Fibroblast of the aortic adventitia (primary cell): Measurements from ENCODE around the gene PITX1. TPM values are rescaled to one million over a fixed set of nuclear protein-coding genes. Genes with fewer than 3 reads are reported as not detected.

Source experiments
- DNase-seq: peaks from one replicate; pipeline ENCODE4 v3.0.0-alpha.2; 2010; ENCODE audit warnings: low read depth
- H3K4me3 ChIP-seq: 2 replicates; pipeline ENCODE4 v1.5.1; 2011; ENCODE audit warnings: low read depth, mild to moderate bottlenecking, control low read depth, low read length, moderate library complexity
- total RNA-seq: library from RNA; depleted of rRNA; stranded (reverse); fragments of >200 nt; gene quantifications from 2 replicates; pipeline ENCODE4 v1.2.3, GENCODE V29; 2012; ENCODE audit warnings: low replicate concordance
- TF ChIP-seq, protein P1 (sequence below): IDR thresholded peaks from 2 replicates; pipeline ENCODE4 v1.5.1; 2011; ENCODE audit warnings: mild to moderate bottlenecking, low read length, control low read depth, inconsistent platforms; ENCODE audit not compliant: insufficient read depth

The PITX1 gene
- total RNA-seq, 1 donor: 1.5 TPM

DNA sequence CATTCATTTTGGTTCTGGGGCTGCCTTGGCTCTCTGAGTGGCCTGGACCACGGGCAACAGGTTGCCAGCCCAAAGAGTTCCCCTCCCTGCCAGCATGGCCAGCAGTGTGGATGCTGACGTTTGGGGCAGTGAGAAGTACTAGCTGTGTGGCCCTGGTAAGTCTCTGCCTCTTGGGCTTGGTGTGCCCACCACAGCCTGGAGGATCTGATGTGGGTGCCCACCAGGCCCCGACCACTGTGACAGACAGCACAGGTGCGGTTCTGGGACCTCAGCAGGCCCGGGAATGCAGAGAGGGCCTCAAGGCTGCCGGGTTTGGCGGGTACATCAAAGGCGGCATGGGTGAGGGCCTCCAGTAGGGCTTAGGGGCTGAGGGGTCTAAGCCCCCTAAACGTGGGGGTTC lies 33.6 kb upstream of the PITX1 start:
- DNase-seq: no peak
- TF ChIP-seq, protein P1, sequence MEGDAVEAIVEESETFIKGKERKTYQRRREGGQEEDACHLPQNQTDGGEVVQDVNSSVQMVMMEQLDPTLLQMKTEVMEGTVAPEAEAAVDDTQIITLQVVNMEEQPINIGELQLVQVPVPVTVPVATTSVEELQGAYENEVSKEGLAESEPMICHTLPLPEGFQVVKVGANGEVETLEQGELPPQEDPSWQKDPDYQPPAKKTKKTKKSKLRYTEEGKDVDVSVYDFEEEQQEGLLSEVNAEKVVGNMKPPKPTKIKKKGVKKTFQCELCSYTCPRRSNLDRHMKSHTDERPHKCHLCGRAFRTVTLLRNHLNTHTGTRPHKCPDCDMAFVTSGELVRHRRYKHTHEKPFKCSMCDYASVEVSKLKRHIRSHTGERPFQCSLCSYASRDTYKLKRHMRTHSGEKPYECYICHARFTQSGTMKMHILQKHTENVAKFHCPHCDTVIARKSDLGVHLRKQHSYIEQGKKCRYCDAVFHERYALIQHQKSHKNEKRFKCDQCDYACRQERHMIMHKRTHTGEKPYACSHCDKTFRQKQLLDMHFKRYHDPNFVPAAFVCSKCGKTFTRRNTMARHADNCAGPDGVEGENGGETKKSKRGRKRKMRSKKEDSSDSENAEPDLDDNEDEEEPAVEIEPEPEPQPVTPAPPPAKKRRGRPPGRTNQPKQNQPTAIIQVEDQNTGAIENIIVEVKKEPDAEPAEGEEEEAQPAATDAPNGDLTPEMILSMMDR: no peak
- no peak overlapping the region for H3K4me3 ChIP-seq

DNA sequence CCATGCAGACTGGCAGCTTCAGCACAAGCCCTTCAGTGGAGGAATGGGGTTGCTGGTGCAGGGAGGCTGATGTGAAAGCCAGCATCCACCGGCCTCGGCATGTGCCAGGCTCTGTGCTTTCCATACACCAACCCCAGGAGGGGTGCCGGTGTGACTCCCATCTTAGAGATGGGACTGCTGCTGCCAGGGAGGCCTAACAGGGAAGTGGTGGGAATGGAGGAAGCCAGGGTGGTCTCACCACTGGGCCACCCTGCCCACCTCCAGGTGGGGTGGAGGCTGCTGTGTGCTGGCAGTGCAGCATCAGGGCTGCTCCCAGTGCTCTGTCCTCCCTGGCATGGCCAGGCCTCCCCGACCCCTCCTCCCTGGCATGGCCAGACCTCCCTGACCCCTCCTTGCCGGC lies 32.8 kb upstream of the PITX1 start:
- H3K4me3 ChIP-seq: no peak overlapping the region
- TF ChIP-seq, protein P1: no peak
- DNase-seq: no peak

DNA sequence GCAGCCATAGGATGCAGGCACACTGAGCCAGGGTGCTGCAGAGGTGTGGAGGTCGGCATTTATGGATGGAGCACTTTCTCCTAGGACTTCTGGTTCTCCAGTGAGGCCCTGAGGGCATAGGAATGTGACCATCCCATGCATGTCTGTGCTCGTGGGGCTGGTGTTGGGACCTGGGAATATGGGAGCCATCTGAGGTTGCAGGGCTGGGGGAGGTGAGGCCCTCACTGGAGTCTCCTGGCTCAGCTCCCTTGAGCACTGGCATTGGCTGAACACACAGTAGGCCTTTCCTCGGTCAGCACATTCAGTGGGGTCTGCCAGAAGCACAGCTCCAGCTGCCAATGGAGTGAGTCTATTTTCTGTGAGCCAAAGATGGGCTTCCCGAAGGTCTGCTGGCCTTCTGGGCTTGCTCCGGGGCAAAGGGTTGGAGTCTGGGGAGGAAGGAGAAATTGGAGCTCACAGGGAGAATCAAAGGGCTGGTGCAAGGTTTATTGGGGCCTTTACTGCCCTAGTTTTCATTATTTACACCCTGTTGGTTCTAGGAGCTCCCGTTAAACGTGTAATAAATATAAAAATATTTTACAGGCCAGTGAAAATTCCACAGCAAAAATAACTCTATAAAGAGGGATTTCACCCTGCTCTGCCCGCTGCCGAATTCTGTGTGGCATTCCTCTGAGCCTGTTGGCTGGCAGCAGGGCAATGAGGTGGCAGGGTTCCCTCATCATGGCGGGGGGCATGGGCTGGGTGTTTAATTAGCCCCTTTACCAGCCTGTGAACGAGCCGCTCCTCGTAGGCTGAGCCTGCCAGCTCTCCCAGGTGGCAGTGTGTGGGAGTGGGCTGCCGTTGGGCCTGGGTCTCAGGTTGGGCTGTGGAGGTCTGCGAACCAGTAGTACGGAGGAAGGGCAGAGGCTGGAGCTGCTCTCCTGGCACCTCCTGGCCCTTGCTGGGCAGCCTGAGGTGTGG lies 31.6 kb upstream of the PITX1 start:
- DNase-seq: no peak
- TF ChIP-seq, protein P1: no peak

DNA sequence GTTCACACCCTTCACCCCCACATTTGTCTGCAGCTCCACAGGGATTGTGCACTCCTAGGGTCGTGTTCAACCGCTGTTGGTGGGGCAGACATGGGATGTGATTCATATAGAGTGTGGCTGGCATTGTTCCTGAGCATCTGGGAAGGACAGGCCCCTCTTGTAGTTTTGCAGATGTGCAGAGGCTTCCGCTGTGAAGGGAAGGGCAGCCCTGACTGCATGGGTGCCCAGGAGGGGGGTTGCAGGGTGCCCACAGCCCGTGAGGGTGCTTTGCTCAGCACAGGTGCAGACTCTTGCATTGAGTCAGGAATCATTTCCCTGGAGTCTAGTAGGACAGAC lies 30.2 kb upstream of the PITX1 start:
- TF ChIP-seq, protein P1: no peak
- no peak overlapping the region for H3K4me3 ChIP-seq
- DNase-seq: no peak

More for the DNA sequence above, 31.6 kb upstream of the PITX1 start:
- H3K4me3 ChIP-seq: no peak overlapping the region

DNA sequence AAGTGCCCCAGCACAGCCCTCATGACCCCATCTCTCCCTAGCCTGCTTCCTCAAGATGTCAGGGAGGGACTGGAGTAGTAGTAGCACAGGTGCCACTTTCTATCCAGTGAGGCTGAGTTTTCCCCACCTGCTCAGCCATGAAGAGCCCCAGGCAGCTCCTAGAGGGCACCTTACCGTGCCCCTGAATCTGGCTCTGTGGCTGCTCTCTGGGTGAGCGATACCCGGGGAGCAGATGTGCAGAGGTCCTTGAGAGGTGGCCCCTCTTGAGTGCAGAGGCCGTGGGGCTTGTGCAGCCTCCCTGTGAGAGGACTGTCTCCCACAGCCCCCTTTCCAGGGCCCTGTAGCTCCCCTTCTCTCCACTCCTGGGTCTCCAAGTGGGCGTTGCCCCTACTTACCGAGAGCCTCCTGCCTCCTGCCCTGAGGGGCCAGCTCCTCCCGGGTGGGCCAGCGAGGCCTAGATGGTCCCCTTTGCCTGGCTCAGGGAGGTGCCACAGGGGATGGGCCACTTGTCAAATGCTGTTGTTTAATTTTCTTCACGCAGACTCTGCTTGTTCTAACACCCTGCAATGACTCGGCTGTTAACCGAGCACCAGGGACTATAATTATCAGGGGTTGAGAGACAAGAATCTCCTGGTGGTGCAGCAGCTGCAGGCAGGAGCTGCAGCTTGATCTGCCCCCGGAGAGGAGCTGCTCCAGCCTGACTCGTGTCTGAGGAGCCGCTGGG lies 29.6 kb upstream of the PITX1 start:
- DNase-seq: no peak
- TF ChIP-seq, protein P1: no peak
- H3K4me3 ChIP-seq: no peak overlapping the region

DNA sequence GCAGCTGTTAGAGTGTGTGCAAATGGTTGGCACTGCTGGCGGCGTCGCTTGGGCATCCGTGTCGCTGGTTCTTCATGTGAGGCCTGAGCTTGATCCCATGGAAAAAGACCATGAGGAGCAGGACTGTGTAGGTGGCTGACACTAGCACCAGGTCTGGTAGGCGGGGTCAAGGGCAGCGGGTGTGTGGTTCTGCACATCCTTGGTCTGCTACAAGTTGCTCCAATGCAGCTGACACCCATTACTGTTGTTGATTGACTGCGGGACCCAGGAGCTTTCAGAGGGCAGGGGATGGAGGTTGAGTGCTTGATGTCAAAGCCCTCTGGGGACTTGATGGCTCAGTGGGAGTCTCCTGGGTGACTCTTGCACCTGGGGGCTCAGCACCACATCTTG lies 29.0 kb upstream of the PITX1 start:
- no peak for DNase-seq
- TF ChIP-seq, protein P1: no peak
- H3K4me3 ChIP-seq: no peak overlapping the region
